ENCODE measurements around the gene IFNL3.

DNA sequence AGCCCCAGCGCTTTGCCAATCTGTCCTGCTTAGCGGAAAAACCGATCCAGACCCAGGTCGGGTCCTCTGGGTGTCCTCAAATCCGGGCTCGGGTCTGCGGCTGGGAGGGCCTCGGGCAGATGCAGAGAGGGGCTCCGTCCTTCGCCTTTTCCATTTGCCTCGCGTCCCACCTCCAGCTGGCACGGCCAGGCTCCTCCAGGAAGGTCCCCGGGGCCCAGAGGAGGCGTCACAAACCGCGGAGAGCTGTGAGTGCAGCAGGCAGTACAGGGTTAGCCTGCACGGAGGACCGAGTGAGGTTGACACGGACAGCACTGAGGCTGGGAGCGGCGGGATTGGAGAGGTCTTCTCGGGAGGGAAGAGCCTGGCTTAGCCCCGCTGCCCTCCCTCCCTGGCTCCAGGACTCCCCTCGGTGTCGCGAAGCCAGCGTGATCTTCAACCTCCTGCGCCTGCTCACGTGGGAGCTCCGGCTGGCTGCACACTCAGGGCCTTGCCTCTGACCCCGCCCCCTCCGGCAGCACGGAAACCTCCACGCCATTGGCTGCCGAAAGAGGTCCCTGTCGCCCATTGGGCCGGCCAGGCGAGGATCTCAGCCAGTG is 20.6 kb upstream of the IFNL3 start:
- TF ChIP-seq, protein P1, sequence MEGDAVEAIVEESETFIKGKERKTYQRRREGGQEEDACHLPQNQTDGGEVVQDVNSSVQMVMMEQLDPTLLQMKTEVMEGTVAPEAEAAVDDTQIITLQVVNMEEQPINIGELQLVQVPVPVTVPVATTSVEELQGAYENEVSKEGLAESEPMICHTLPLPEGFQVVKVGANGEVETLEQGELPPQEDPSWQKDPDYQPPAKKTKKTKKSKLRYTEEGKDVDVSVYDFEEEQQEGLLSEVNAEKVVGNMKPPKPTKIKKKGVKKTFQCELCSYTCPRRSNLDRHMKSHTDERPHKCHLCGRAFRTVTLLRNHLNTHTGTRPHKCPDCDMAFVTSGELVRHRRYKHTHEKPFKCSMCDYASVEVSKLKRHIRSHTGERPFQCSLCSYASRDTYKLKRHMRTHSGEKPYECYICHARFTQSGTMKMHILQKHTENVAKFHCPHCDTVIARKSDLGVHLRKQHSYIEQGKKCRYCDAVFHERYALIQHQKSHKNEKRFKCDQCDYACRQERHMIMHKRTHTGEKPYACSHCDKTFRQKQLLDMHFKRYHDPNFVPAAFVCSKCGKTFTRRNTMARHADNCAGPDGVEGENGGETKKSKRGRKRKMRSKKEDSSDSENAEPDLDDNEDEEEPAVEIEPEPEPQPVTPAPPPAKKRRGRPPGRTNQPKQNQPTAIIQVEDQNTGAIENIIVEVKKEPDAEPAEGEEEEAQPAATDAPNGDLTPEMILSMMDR (conservative IDR thresholded peaks at IDR 0.05): no peak
- no peak for TF ChIP-seq EZH2 (IDR thresholded peaks at IDR 0.05; ENCODE audit: low read depth)

Measured in PC-9 (cell line).